Natural killer cell (primary cell): ENCODE measurements around the gene OR6C70. TPM values are rescaled to one million over a fixed set of nuclear protein-coding genes. Genes with fewer than 3 reads are reported as not detected.

Experiments
- ATAC-seq, 3 donors: fragments of 150-1000 bp in 2 of 3; fragments of 200-7000 bp in 1 of 3; cut with Tn5 transposase; 1 replicate in 1 of 3; 2 replicates in 2 of 3; pipeline ENCODE4 v1.10.0; 2021; ENCODE audit warnings: mild to moderate bottlenecking in 2 of 3, moderate library complexity in 2 of 3
- DNase-seq, 2 donors: peaks; one replicate each; pipeline versions ENCODE4 v3.0.0 to v3.0.0-alpha.2; 2013 to 2021; ENCODE audit warnings: mixed read lengths in 1 of 2
- H3K27ac ChIP-seq: one replicate; pipeline ENCODE4 v1.5.1; 2013; ENCODE audit warnings: mild to moderate bottlenecking, low read length
- H3K27me3 ChIP-seq: one replicate; pipeline ENCODE4 v1.6.1; 2013; ENCODE audit warnings: low read length; ENCODE audit not compliant: control insufficient read depth, insufficient read depth
- H3K36me3 ChIP-seq: one replicate; pipeline ENCODE4 v1.6.1; 2013; ENCODE audit warnings: low read length; ENCODE audit not compliant: control insufficient read depth, insufficient read depth
- H3K4me1 ChIP-seq: one replicate; pipeline ENCODE4 v1.6.1; 2013; ENCODE audit warnings: low read length; ENCODE audit not compliant: control insufficient read depth, insufficient read depth
- H3K4me3 ChIP-seq: one replicate; pipeline ENCODE4 v1.5.1; 2013; ENCODE audit warnings: low read length
- H3K9me3 ChIP-seq: one replicate; pipeline ENCODE4 v1.6.1; 2013; ENCODE audit warnings: low read length; ENCODE audit not compliant: control insufficient read depth, insufficient read depth
- H3K27ac Mint-ChIP-seq, 2 donors: one replicate each; pipeline ENCODE4 v1.8.0; 2022; ENCODE audit warnings: mild to moderate bottlenecking in 2 of 2, mixed read lengths in 2 of 2, moderate library complexity in 1 of 2
- H3K27me3 Mint-ChIP-seq, 2 donors: one replicate each; pipeline ENCODE4 v1.8.0; 2022; ENCODE audit warnings: low read depth in 2 of 2, mixed read lengths in 2 of 2
- H3K36me3 Mint-ChIP-seq: one replicate; pipeline ENCODE4 v1.8.0; 2022; ENCODE audit warnings: mixed read lengths
- H3K4me1 Mint-ChIP-seq, 2 donors: one replicate each; pipeline ENCODE4 v1.8.0; 2022; ENCODE audit warnings: mixed read lengths in 2 of 2
- H3K4me3 Mint-ChIP-seq: one replicate; pipeline ENCODE4 v1.8.0; 2022; ENCODE audit warnings: mild to moderate bottlenecking, moderate library complexity, mixed read lengths
- H3K9me3 Mint-ChIP-seq, 2 donors: one replicate each; pipeline ENCODE4 v1.8.0; 2022; ENCODE audit warnings: mixed read lengths in 2 of 2
- CTCF ChIP-seq: fragments of 200-600 bp; IDR thresholded peaks from one replicate; pipeline ENCODE4 v1.8.0; 2022; ENCODE audit warnings: antibody characterized with exemption
- WGBS: methylation state at CpG from one replicate; pipeline ENCODE4 v1.1.7; 2013; ENCODE audit warnings: missing lambda C conversion rate; ENCODE audit not compliant: insufficient coverage; 5-methylcytosine and 5-hydroxymethylcytosine counted together
- intact Hi-C: fragments of 100-400 bp; cut with micrococcal nuclease; formaldehyde crosslinking; loops from one replicate; pipeline ENCODE4 v1.14.2; 2022
- total RNA-seq, 4 donors: library from RNA; stranded (reverse); fragments of 120-200 nt in 1 of 4; gene quantifications; one replicate each; pipeline versions ENCODE4 v1.2.3 to v1.2.4, GENCODE V29; 2013 to 2022

Gene OR6C70
- total RNA-seq, 3 donors from 2014 or later (not counting 1 experiment from before 2014, with no cell fraction given): not detected

GRCh38 chr12:55448825-55449224 is 21.1 kb downstream of the OR6C70 start:
- Histone ChIP-seq H3K27ac (no peak overlapping the region), H3K36me3 (no peaks in the 10 kb centered on the region), H3K9me3 (no peaks in the 10 kb centered on the region), H3K27me3 (peaks cover 2% of the 10 kb centered on the region), H3K4me3 (no peak overlapping the region), H3K4me1 (no peaks in the 10 kb centered on the region)
- TF ChIP-seq CTCF: no peak
- Mint-ChIP-seq H3K27me3 (peaks cover 0 to 18% of the 10 kb centered on the region in 2 donors), H3K9me3 (no peaks in the 10 kb centered on the region), H3K27ac (no peak overlapping the region), H3K36me3 (no peaks in the 10 kb centered on the region), H3K4me1 (no peaks in the 10 kb centered on the region), H3K4me3 (no peak overlapping the region)
- no peak for DNase-seq
- intact Hi-C loops: no loop called here
- no peak for ATAC-seq

GRCh38 chr12:55446326-55446725 is 23.6 kb downstream of the OR6C70 start:
- TF ChIP-seq CTCF: no peak
- Mint-ChIP-seq H3K27me3 (peaks cover 0 to 18% of the 10 kb centered on the region in 2 donors), H3K27ac (no peak overlapping the region), H3K9me3 (no peaks in the 10 kb centered on the region), H3K4me3 (no peak overlapping the region), H3K36me3 (no peaks in the 10 kb centered on the region), H3K4me1 (no peaks in the 10 kb centered on the region)
- no peaks in the 10 kb centered on the region for H3K36me3 ChIP-seq
- ATAC-seq (no peak), DNase-seq (no peak)
- H3K9me3 ChIP-seq: peaks cover 2% of the 10 kb centered on the region
- no peaks in the 10 kb centered on the region for H3K4me1 ChIP-seq
- no peaks in the 10 kb centered on the region for H3K27me3 ChIP-seq
- H3K27ac ChIP-seq: no peak overlapping the region
- no peak overlapping the region for H3K4me3 ChIP-seq
- intact Hi-C loops: no loop called here
- WGBS: 94% methylated on average over 5 of the region's 5 CpGs

GRCh38 chr12:55445357-55445756 is 24.6 kb downstream of the OR6C70 start:
- WGBS: 100% methylated on average over 1 of the region's 1 CpG
- intact Hi-C loops: no loop called here

More at GRCh38 chr12:55445357-55445756, 24.6 kb downstream of the OR6C70 start:
- Mint-ChIP-seq H3K9me3 (peaks cover 0 to 5% of the 10 kb centered on the region in 2 donors), H3K36me3 (peaks cover 7% of the 10 kb centered on the region), H3K4me3 (no peak overlapping the region), H3K27me3 (peaks cover 0 to 18% of the 10 kb centered on the region in 2 donors), H3K27ac (no peak overlapping the region), H3K4me1 (no peaks in the 10 kb centered on the region)
- H3K36me3 ChIP-seq: no peaks in the 10 kb centered on the region
- H3K27ac ChIP-seq: no peak overlapping the region
- no peak overlapping the region for H3K4me3 ChIP-seq
- no peak for TF ChIP-seq CTCF
- no peak for ATAC-seq
- DNase-seq: no peak
- no peaks in the 10 kb centered on the region for H3K4me1 ChIP-seq
- no peaks in the 10 kb centered on the region for H3K27me3 ChIP-seq
- peaks cover 7% of the 10 kb centered on the region for H3K9me3 ChIP-seq
